HG02852 (cell line): Measurements from ENCODE around the gene ANKRD55.
"Not testable (repeated sequence)": the region's sequence is repeated elsewhere in the genome, so short reads cannot be mapped to it uniquely, and the experiment has no call there.

Experiments
- ATAC-seq: cut with Tn5 transposase; IDR thresholded peaks from one replicate; pipeline ENCODE4 v1.9.1; 2021; ENCODE audit warnings: mild to moderate bottlenecking, moderate library complexity; ENCODE audit not compliant: unreplicated experiment

ANKRD55 gene

GRCh38 chr5:56233230-56233629 is at the start of gene ANKRD55:
TSS of gene ANKRD55 (minus strand) at chr5:56233330. CDS start at chr5:56232913, 417 bp downstream.
- ATAC-seq = no peak

DNA sequence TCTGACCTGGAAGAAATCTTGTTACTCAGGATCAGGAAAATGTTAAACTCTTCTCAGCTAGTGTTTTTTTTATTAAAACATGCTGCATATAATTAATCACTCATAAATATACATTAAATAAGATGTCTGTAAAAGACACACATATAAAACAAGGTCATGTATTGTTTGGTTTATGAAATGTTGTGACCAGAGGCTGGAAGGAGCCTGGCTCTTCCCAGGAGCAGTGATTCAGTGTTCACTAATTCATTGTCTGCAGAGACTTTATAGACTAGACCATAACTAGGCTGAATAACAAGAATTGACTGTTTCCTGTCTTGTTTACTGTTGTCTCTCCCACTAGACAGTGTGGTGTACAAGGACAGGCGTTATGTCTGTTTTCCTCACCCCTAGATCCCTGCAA is 49.1 kb upstream of the ANKRD55 start:
- ATAC-seq = no peak

- no peak for ATAC-seq
Measured at GRCh38 chr5:56281489-56282165, 48.5 kb upstream of the ANKRD55 start.

GRCh38 chr5:56279979-56280378 is 46.8 kb upstream of the ANKRD55 start:
- no peak for ATAC-seq

DNA sequence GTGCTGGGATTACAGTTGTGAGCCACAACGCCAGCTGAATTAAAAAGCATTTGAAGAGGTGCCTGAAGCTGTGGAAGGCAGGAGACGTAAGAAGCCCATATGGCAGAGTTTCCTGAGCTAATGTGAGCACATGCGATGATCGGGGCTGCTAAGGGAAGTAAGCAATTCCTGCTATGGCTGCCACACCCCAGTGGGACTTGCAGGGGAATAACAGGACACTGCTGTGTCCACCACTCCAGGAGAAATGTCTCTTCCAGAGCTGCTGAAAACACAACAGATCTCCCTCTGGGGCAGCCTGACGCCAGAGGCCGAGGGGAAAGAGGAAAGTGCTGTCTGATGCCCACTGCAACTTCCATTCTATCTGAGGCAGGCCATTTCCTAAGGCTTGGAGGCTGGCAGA is 46.2 kb upstream of the ANKRD55 start:
- no peak for ATAC-seq

GRCh38 chr5:56278335-56278753 is 45.2 kb upstream of the ANKRD55 start:
- no peak for ATAC-seq

- no peak for ATAC-seq
Measured at GRCh38 chr5:56277573-56277972, 44.4 kb upstream of the ANKRD55 start.

DNA sequence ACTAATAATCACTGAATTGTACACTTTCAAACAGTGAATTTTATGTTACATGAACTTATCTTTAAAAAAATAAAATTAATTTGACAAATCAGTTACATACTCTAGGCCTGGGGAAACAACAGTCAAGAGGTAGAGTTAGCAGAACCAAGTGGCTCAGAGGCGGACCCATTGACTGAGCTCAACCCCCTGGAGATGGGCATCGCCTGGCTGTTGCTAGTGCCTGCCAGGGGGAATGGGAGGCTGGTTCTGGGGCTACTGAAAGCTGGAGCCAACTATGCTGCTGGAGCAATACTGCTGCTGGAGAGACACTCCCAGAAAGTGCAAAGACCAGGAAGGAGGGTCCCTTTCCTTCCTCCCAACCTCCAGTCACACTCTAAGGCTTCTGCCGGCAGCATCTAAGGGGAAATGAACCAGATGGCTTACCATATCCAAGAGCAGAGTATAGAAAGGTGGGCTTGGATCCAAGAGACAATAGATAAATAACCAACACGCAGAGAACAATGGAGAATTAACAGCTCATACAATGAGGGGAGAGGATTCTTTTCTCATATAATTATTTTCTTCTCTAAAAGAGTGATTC is 40.3 kb upstream of the ANKRD55 start:
- no peak for ATAC-seq

- no peak for ATAC-seq
Measured at GRCh38 chr5:56272765-56273164, 39.6 kb upstream of the ANKRD55 start.

- ATAC-seq = peak; percentile 92
Measured at GRCh38 chr5:56270568-56271392, 37.6 kb upstream of the ANKRD55 start.

GRCh38 chr5:56270058-56270457 is 36.9 kb upstream of the ANKRD55 start:
- no peak for ATAC-seq

DNA sequence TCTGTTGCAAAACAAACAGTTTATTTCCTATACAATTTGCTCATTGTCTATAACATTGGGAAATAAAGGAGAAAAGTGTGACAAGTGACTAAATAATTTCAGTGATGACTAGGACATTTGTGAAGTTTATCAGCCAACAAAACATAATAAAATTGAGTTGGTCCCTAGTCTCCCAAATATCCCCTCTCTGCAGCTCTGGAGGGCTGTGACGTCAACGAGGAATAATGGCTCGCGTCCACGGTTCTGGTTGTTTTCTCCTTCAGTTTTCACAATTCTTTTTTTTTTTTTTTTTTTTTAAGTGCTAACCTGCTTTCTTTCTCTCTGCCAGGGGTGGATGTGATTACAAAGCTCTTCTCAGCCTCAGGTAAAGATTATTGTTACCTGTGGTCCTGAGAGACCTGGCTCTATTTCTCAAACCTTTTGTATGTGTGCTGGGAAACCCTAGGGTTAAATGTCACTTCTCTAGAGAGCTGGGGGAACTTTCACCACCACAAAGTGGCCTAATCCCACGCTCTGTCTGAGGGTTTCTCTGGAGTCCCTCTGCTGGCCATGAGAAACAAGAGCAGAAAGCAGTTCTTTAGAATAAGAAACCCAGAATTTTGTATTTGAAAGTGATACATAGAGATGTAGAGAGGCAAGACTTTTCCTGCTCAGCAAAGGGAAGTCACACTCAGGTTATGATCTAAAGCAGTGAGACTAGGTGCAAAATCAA is 36.2 kb upstream of the ANKRD55 start:
- ATAC-seq = no peak

DNA sequence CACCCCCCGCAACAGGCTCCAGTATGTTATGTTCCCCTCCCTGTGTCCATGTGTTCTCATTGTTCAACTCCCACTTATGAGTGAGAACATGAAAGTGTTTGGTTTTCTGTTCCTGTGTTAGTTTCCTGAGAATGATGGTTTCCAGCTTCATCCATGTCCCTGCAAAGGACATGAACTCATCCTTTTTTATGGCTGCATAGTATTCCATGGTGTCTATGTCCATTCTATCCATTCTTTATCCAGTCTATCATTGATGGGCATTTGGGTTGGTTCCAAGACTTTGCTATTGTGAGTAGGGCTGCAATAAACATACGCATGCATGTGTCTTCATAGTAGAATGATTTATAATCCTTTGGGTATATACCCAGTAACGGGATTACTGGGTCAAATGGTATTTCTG is 35.6 kb upstream of the ANKRD55 start:
- not testable (repeated sequence) for ATAC-seq

GRCh38 chr5:56267856-56268255 is 34.7 kb upstream of the ANKRD55 start:
- ATAC-seq = no peak

DNA sequence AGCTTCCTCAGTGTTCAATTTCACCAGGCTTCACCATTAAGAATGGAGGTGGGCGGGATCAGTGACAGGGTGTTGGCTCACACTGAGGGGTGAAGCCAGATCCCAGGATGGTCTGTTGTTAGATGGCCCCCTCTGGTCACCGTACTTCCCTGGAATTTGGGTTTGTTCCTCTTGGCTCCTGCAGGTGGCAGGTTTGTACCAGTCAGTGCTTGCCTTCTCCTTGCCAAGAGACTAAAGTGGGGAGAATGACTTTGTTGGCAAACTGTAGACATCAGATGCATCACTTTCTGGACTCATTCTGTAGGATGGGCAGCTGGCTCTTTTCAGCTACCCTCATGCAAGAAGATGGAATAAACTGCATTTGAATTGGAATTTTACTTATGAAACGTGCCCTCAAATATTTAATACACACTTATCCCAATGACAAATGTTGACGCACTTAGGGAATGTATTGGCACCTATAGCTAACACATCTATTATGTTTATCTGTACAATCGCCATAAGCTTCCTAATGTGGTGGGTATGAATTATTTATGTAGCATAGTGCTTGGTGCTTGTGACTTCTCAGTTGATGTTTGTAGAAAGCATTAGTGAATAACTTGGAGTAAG is 31.4 kb upstream of the ANKRD55 start:
- no peak for ATAC-seq

DNA sequence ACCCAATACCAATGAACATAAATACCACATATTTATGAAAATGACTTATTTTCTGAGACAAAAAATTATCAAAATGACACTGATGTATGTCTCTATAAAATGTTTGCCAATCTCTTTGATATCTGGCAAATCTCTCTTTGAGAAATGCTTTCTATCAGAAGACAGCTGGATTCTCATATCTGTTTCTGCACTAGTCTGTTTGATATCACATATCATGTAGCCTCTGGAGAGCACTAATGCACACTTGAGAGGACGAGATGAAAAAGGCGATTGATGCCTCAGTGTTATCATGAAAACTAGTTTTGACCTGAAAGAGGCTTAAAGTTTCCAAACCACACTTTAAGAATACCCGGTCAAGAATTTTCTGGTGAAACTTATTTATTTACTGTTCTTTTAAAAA is 29.1 kb upstream of the ANKRD55 start:
- ATAC-seq = no peak

DNA sequence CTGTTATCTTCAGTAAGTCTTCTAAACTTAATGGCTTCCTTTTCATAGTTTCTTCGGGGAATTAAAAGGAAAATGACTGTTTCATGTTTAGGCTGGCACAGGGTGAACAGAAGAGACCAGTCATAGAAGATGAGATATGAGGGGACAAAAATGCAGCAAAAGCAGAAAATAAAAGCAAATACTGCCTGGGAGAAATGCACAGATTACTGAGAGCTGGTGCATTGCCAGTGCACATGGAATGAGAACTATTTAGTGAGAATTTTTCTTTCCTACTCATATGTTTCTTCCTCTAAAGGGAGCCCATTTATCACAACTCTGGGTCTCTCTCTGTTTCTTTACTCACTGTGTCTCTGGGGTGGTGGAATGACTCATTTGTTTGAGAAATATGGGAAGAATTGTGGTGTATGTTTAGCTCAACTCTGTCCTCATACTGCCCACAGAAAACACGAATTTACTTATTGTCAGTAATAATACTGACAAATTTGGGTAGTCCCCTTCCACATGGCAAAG is 25.9 kb upstream of the ANKRD55 start:
- ATAC-seq = no peak

- not testable (repeated sequence) for ATAC-seq
Measured at GRCh38 chr5:56257763-56258529, 24.8 kb upstream of the ANKRD55 start.

DNA sequence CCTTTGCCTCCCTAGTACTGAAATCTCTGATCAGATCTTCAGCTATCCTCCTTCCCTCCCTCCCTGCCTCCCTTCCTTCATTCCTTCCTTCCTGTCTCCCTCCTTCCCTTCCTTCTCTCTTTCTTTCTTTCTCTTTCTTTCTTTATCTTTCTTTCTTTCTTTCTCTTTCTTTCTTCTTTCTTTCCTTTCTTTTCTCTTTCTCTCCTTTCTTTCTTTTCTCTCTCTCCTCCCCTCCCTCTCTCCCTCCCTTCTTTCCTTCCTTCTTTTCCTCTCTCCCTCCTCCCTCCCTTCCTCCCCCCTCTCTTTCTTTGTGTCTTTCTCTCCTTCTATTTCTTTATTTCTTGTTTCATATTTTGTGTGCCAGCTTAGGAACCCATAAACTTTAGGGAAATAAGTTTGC is 23.9 kb upstream of the ANKRD55 start:
- ATAC-seq = no peak

GRCh38 chr5:56255502-56255901 is 22.4 kb upstream of the ANKRD55 start:
- no peak for ATAC-seq
